Loucy (cell line): ENCODE results near the gene TJP2.

Experiments used
- H2AFZ ChIP-seq: fragments of 200-600 bp; sonication (generic); 2 replicates; pipeline ENCODE4 v1.6.0; 2016; ENCODE audit warnings: antibody characterized with exemption, mild to moderate bottlenecking, low read length, moderate library complexity
- H3F3A ChIP-seq: fragments of 200-600 bp; 2 replicates; pipeline ENCODE4 v1.6.0; 2016; ENCODE audit warnings: antibody characterized with exemption, low read depth, mild to moderate bottlenecking
- H3K27me3 ChIP-seq: fragments of 200-600 bp; sonication (generic); 2 replicates; pipeline ENCODE4 v1.6.1; 2014; ENCODE audit warnings: low read length, mild to moderate bottlenecking; ENCODE audit not compliant: insufficient read depth, poor library complexity, severe bottlenecking
- H3K36me3 ChIP-seq: fragments of 200-600 bp; sonication (generic); 2 replicates; pipeline ENCODE4 v1.6.1; 2016; ENCODE audit warnings: low read length; ENCODE audit not compliant: insufficient read depth
- H3K4me1 ChIP-seq: fragments of 200-600 bp; sonication (generic); 2 replicates; pipeline ENCODE4 v1.5.1; 2014; ENCODE audit warnings: low read length, mild to moderate bottlenecking; ENCODE audit not compliant: insufficient read depth, poor library complexity, severe bottlenecking
- H3K4me2 ChIP-seq: fragments of 200-600 bp; sonication (generic); 2 replicates; pipeline ENCODE4 v1.6.0; 2014; ENCODE audit warnings: antibody characterized with exemption, low read length, low read depth, mild to moderate bottlenecking; ENCODE audit not compliant: poor library complexity, severe bottlenecking
- H3K4me3 ChIP-seq: fragments of 200-600 bp; sonication (generic); 2 replicates; pipeline ENCODE4 v1.5.1; 2014; ENCODE audit warnings: low read length, mild to moderate bottlenecking, mixed read lengths; ENCODE audit not compliant: poor library complexity, severe bottlenecking
- H3K79me2 ChIP-seq: fragments of 200-600 bp; sonication (generic); 2 replicates; pipeline ENCODE4 v1.6.1; 2014; ENCODE audit warnings: low read length; ENCODE audit not compliant: insufficient read depth
- H3K9ac ChIP-seq: fragments of 200-600 bp; sonication (generic); 2 replicates; pipeline ENCODE4 v1.6.0; 2014; ENCODE audit warnings: mild to moderate bottlenecking, low read depth, low read length, moderate library complexity; ENCODE audit not compliant: poor library complexity, severe bottlenecking
- H3K9me2 ChIP-seq: fragments of 200-600 bp; sonication (generic); replicated peaks from 2 replicates; pipeline ENCODE4 v1.6.1; 2016; ENCODE audit warnings: low read depth, low read length, mixed read lengths
- H3K9me3 ChIP-seq: fragments of 200-600 bp; sonication (generic); 2 replicates; pipeline ENCODE4 v1.6.1; 2014; ENCODE audit warnings: mild to moderate bottlenecking, antibody characterized with exemption, low read length, low read depth; ENCODE audit not compliant: insufficient read depth
- H4K20me1 ChIP-seq: fragments of 200-600 bp; sonication (generic); 2 replicates; pipeline ENCODE4 v1.6.0; 2014; ENCODE audit warnings: antibody characterized with exemption, low read length, mild to moderate bottlenecking; ENCODE audit not compliant: insufficient read depth, poor library complexity, severe bottlenecking
- CTCF ChIP-seq: fragments of 200-600 bp; sonication (generic); conservative IDR thresholded peaks from 2 replicates; pipeline ENCODE4 v1.5.1; 2014; ENCODE audit warnings: mild to moderate bottlenecking, antibody characterized with exemption, low read length
- EZH2phosphoT487 ChIP-seq: fragments of 200-600 bp; IDR thresholded peaks from 2 replicates; pipeline ENCODE4 v1.6.1; 2018; ENCODE audit warnings: antibody characterized with exemption, mild to moderate bottlenecking, moderate library complexity, borderline replicate concordance

TJP2 gene

GRCh38 chr9:69272212-69272611 is 98.1 kb downstream of the TJP2 start:
- Histone ChIP-seq H4K20me1 (no peaks in the 10 kb centered on the region), H3F3A (no peaks in the 10 kb centered on the region), H3K4me3 (no peak overlapping the region), H3K4me2 (no peak overlapping the region), H2AFZ (no peak overlapping the region), H3K9me3 (no peaks in the 10 kb centered on the region), H3K27me3 (no peaks in the 10 kb centered on the region), H3K79me2 (no peaks in the 10 kb centered on the region), H3K4me1 (no peaks in the 10 kb centered on the region), H3K36me3 (no peaks in the 10 kb centered on the region), H3K9me2 (no peaks in the 10 kb centered on the region), H3K9ac (no peak overlapping the region)
- no peak for TF ChIP-seq CTCF

GRCh38 chr9:69273161-69273560 is 99.1 kb downstream of the TJP2 start:
- no peaks in the 10 kb centered on the region for H3K36me3 ChIP-seq
- no peaks in the 10 kb centered on the region for H4K20me1 ChIP-seq
- no peak overlapping the region for H3K4me3 ChIP-seq
- H3K27me3 ChIP-seq, result no peaks in the 10 kb centered on the region
- no peaks in the 10 kb centered on the region for H3K9me2 ChIP-seq
- no peaks in the 10 kb centered on the region for H3K9me3 ChIP-seq
- no peak overlapping the region for H3K9ac ChIP-seq
- H3K79me2 ChIP-seq, result no peaks in the 10 kb centered on the region
- H3K4me1 ChIP-seq, result no peaks in the 10 kb centered on the region
- H2AFZ ChIP-seq, result no peak overlapping the region
- TF ChIP-seq EZH2phosphoT487, result no peak
- TF ChIP-seq CTCF, result no peak
- no peak overlapping the region for H3K4me2 ChIP-seq
- no peaks in the 10 kb centered on the region for H3F3A ChIP-seq

GRCh38 chr9:69276775-69277174 is 102.7 kb downstream of the TJP2 start:
- Histone ChIP-seq H3K9me3 (no peaks in the 10 kb centered on the region), H3F3A (no peaks in the 10 kb centered on the region), H3K4me2 (no peak overlapping the region), H3K4me1 (no peaks in the 10 kb centered on the region), H3K4me3 (no peak overlapping the region), H3K79me2 (no peaks in the 10 kb centered on the region), H3K36me3 (no peaks in the 10 kb centered on the region), H4K20me1 (no peaks in the 10 kb centered on the region), H3K9ac (no peak overlapping the region), H2AFZ (no peak overlapping the region), H3K9me2 (no peaks in the 10 kb centered on the region), H3K27me3 (no peaks in the 10 kb centered on the region)
- TF ChIP-seq CTCF (no peak), EZH2phosphoT487 (no peak)
